Thyroid gland (tissue), 4 donors: ENCODE results near the gene ESF1. TPM values are rescaled to one million over a fixed set of nuclear protein-coding genes. Genes with fewer than 3 reads are reported as not detected.
A peak's percentile ranks its signal among the peaks of the same experiment; 100 is the strongest.

Experiments
- DNase-seq, 2 donors: peaks; one replicate each; pipeline ENCODE4 v3.0.0-alpha.2; 2019
- H3K27ac ChIP-seq, 3 donors: fragments of 200-600 bp; sonication (generic); 1 replicate in 2 of 3; 2 replicates in 1 of 3; pipeline ENCODE4 v1.5.1; 2016 to 2019; ENCODE audit warnings: mild to moderate bottlenecking in 1 of 3, moderate library complexity in 1 of 3
- H3K27me3 ChIP-seq: fragments of 200-600 bp; sonication (generic); one replicate; pipeline ENCODE4 v1.5.1; 2019
- H3K36me3 ChIP-seq, 2 donors: fragments of 200-600 bp; sonication (generic); one replicate each; pipeline ENCODE4 v1.5.1; 2016 to 2019
- H3K4me1 ChIP-seq, 2 donors: fragments of 200-600 bp; sonication (generic); one replicate each; pipeline ENCODE4 v1.5.1; 2017 to 2019
- H3K4me3 ChIP-seq, 3 donors: fragments of 200-600 bp; sonication (generic); replicated peaks in 1 of 3; 1 replicate in 2 of 3; 2 replicates in 1 of 3; pipeline ENCODE4 v1.5.1; 2016; ENCODE audit warnings: mild to moderate bottlenecking in 1 of 3
- H3K9me3 ChIP-seq: fragments of 200-600 bp; sonication (generic); one replicate; pipeline ENCODE4 v1.5.1; 2017
- POLR2A ChIP-seq, 2 donors: fragments of 450-650 bp; IDR thresholded peaks; one replicate each; pipeline ENCODE4 v1.6.1; 2017; ENCODE audit warnings: antibody characterized with exemption in 2 of 2, mild to moderate bottlenecking in 2 of 2, moderate library complexity in 1 of 2
- WGBS, 2 donors: methylation state at CpG; one replicate each; pipeline ENCODE4 v1.1.5; 2017; 5-methylcytosine and 5-hydroxymethylcytosine counted together
- intact Hi-C: fragments of 100-400 bp; cut with DNase I; formaldehyde crosslinking; loops from one replicate; pipeline ENCODE4 v1.15.1; 2023
- total RNA-seq, 4 donors: library from RNA; depleted of rRNA; stranded (reverse); fragments of >200 nt; gene quantifications; one replicate each; pipeline ENCODE4 v1.2.3, GENCODE V29; 2016
- TF ChIP-seq, protein P1 (sequence below), 6 experiments: fragments of 200-600 bp in 3 of 6; fragments of 450-650 bp in 3 of 6; sonication (generic) in 3 of 6; IDR thresholded peaks; one replicate each; pipeline ENCODE4 v1.5.1; 2016 to 2019; ENCODE audit warnings: antibody characterized with exemption in 6 of 6, mild to moderate bottlenecking in 2 of 6, inconsistent platforms in 1 of 6, moderate library complexity in 1 of 6

The ESF1 gene
- total RNA-seq, 4 donors from 2014 or later: 10.0 to 11.9 (median 10.8) TPM

DNA sequence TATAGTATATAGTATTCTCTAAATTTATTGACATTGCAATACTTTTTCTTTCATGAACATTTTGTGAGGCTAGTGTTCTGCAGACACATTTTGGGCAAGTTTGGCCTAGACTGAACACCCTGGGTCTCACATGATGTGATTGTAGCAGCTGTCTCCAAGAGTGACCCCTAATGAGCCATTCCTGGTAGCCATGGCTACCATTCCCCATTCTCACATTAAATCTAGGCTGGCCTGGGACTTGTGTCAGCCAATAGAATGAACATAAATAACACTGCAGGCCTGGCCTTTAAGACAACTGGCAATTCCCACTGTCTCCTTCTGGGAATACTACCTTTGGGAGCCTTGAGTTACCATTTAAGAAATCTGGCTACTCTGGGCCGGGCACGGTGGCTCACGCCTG lies 108.0 kb downstream of the ESF1 start:
- no peak overlapping the region for H3K4me3 ChIP-seq
- no peaks in the 10 kb centered on the region for H3K36me3 ChIP-seq
- H3K27me3 ChIP-seq: no peaks in the 10 kb centered on the region
- no peak overlapping the region for H3K27ac ChIP-seq
- no peaks in the 10 kb centered on the region for H3K4me1 ChIP-seq
- no peaks in the 10 kb centered on the region for H3K9me3 ChIP-seq
- WGBS, 2 donors: 95 to 100% methylated on average over 3 of the region's 3 CpGs
- intact Hi-C loops: no loop called here
- TF ChIP-seq, protein P1, sequence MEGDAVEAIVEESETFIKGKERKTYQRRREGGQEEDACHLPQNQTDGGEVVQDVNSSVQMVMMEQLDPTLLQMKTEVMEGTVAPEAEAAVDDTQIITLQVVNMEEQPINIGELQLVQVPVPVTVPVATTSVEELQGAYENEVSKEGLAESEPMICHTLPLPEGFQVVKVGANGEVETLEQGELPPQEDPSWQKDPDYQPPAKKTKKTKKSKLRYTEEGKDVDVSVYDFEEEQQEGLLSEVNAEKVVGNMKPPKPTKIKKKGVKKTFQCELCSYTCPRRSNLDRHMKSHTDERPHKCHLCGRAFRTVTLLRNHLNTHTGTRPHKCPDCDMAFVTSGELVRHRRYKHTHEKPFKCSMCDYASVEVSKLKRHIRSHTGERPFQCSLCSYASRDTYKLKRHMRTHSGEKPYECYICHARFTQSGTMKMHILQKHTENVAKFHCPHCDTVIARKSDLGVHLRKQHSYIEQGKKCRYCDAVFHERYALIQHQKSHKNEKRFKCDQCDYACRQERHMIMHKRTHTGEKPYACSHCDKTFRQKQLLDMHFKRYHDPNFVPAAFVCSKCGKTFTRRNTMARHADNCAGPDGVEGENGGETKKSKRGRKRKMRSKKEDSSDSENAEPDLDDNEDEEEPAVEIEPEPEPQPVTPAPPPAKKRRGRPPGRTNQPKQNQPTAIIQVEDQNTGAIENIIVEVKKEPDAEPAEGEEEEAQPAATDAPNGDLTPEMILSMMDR (IDR thresholded peaks at IDR 0.05): no peak
- TF ChIP-seq POLR2A (IDR thresholded peaks at IDR 0.05): no peak
- no peak for DNase-seq

DNA sequence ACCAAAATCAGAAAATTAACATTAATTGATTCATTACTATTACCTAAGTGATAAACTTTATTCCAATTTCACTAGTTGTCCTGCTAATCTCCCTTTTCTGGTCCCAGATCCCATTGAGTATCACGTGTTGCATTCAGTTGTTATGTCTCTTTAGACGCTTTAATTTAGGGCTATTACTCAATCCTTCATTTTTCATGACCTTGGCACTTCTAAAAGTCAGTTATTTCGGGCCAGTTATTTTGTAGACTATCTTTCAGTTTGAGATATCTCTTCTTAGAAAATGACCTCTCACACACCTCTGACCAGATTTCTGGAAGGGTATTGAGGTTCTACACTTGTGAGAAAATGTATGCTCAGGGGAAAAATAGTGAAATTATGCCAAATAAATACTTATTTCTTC lies 112.0 kb downstream of the ESF1 start:
- 75% methylated on average over 3 of the region's 3 CpGs for WGBS, 2 donors
- intact Hi-C loops: no loop called here
- no peak overlapping the region for H3K4me3 ChIP-seq
- no peaks in the 10 kb centered on the region for H3K9me3 ChIP-seq
- H3K27ac ChIP-seq: peak overlapping the region in 1 of 3 donors; percentile 10
- H3K4me1 ChIP-seq: no peaks in the 10 kb centered on the region
- no peaks in the 10 kb centered on the region for H3K36me3 ChIP-seq
- no peaks in the 10 kb centered on the region for H3K27me3 ChIP-seq
- TF ChIP-seq, protein P1 (IDR thresholded peaks at IDR 0.05): no peak
- no peak for TF ChIP-seq POLR2A (IDR thresholded peaks at IDR 0.05)
- no peak for DNase-seq

DNA sequence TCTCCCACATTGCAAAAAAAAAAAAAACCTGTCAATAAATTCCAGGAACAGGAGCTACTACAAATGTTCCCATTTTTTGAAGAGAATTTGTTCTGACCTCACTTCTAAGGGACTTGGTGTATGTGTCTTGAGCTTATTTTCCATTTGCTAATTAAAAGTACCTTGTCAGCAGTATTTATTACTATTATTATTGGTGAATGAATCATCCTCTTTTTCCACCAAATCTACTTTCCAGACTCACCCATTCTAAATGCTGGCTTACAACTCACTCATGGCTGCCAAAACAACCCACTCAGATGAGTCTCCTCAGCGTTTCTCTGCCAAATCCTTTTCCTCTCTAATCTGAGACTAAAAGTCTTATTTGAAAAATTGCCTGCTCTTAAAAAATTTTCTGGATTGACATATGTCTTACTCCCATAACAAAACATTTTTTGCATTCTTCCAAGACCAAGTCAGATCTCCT lies 112.8 kb downstream of the ESF1 start:
- peak in 1 of 2 donors; percentile 12 for DNase-seq
- H3K4me3 ChIP-seq: no peak overlapping the region
- no peaks in the 10 kb centered on the region for H3K27me3 ChIP-seq
- intact Hi-C loops: no loop called here
- 7 to 31% methylated on average over 1 of the region's 1 CpG for WGBS, 2 donors
- peak overlapping the region in 1 of 3 donors; percentile 10 for H3K27ac ChIP-seq
- no peaks in the 10 kb centered on the region for H3K9me3 ChIP-seq
- H3K36me3 ChIP-seq: no peaks in the 10 kb centered on the region
- H3K4me1 ChIP-seq: no peaks in the 10 kb centered on the region
- TF ChIP-seq, protein P1 (IDR thresholded peaks at IDR 0.05): no peak
- no peak for TF ChIP-seq POLR2A (IDR thresholded peaks at IDR 0.05)

DNA sequence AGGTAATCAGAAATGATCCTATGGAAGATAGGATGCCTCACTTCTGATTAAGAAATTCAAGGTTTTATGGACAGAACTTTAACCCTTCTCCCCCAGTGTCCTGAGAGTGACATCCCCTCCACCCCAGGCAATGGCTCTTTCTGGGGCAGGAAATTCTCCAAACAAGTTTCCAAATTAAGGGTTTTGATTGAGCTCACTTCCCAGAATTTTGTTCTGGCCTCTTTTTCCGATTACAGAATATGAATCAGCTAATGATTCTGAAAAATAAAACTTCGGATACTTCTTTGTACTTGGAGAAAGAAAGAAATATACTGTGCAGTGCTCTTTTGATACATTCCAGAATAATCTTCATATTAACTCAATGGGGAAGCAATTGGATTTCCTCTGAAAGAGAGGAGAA lies 113.2 kb downstream of the ESF1 start:
- no peaks in the 10 kb centered on the region for H3K4me1 ChIP-seq
- no peaks in the 10 kb centered on the region for H3K36me3 ChIP-seq
- DNase-seq: no peak
- H3K27me3 ChIP-seq: no peaks in the 10 kb centered on the region
- no peak overlapping the region for H3K27ac ChIP-seq
- intact Hi-C loops: no loop called here
- WGBS, 2 donors: 70 to 80% methylated on average over 2 of the region's 2 CpGs
- H3K9me3 ChIP-seq: no peaks in the 10 kb centered on the region
- no peak for TF ChIP-seq POLR2A (IDR thresholded peaks at IDR 0.05)
- TF ChIP-seq, protein P1 (IDR thresholded peaks at IDR 0.05): no peak
- H3K4me3 ChIP-seq: no peak overlapping the region

DNA sequence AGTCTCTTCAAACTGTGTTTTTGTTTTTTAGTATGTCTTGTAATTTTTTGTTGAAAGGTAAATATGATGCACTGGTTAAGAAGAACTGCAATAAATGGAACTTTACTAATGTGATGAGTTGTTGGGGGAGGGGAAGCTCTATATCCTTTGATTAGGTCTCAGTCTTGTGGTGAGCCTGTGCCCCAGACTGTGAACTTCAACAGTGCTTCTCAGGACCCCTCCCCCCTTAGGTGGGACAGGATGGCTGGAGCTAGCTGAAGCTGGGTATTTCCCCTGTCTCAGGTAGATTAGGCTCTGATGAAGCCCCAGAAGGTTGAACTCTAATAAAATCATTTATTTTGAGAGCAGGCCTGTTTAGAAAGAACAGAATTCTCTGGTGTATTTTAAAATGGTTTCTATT lies 114.6 kb downstream of the ESF1 start:
- TF ChIP-seq, protein P1 (IDR thresholded peaks at IDR 0.05): no peak
- no peak for TF ChIP-seq POLR2A (IDR thresholded peaks at IDR 0.05)
- no peak overlapping the region for H3K27ac ChIP-seq
- no peaks in the 10 kb centered on the region for H3K9me3 ChIP-seq
- no peaks in the 10 kb centered on the region for H3K27me3 ChIP-seq
- DNase-seq: no peak
- no peak overlapping the region for H3K4me3 ChIP-seq
- no peaks in the 10 kb centered on the region for H3K36me3 ChIP-seq
- no peaks in the 10 kb centered on the region for H3K4me1 ChIP-seq
- intact Hi-C loops: no loop called here
